GM18498 (cell line): ENCODE measurements around the gene MRPL58.
A peak's percentile ranks its signal among the peaks of the same experiment; 100 is the strongest.
"Not testable (repeated sequence)": the region's sequence is repeated elsewhere in the genome, so short reads cannot be mapped to it uniquely, and the experiment has no call there.

Source experiments
- ATAC-seq: cut with Tn5 transposase; IDR thresholded peaks from one replicate; pipeline ENCODE4 v1.9.1; 2021; ENCODE audit warnings: mild to moderate bottlenecking, moderate library complexity; ENCODE audit not compliant: unreplicated experiment

The MRPL58 gene

DNA sequence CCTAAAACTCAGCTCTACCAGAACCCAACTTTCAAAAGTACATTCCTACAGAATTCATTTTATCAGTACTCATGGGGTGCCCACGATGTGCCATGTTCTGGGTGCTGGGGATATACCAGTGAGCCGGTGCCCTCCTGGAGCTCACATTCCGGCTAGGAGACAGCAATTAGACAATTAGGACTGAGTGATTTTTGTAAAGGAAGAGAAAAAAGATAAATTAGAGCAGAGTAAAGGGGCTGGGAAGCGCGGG lies 449 bp upstream of the MRPL58 start:
- ATAC-seq: no peak

DNA sequence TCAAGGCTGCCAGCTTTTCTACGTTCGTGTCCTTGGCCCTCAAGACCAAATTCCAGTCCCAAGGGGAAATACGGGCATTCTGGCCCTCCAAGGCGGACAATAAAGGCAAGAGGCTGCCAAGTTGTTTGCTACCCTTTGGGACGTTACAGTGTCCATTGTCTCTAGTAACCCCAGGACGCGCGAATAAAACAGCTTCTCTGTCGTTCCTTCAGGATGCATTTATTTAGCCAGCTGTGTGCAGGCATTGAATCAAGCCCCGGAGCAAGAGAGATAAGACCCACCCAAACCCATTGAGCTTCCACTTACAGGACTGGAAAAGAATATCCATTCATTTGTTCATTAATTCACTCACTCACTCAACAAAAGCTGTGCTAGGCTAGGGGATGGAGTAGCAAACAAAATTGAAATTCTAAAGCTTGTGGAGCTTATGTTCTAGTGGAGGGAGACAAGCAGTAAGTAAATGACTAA lies 656 bp downstream of the MRPL58 start:
- no peak for ATAC-seq

DNA sequence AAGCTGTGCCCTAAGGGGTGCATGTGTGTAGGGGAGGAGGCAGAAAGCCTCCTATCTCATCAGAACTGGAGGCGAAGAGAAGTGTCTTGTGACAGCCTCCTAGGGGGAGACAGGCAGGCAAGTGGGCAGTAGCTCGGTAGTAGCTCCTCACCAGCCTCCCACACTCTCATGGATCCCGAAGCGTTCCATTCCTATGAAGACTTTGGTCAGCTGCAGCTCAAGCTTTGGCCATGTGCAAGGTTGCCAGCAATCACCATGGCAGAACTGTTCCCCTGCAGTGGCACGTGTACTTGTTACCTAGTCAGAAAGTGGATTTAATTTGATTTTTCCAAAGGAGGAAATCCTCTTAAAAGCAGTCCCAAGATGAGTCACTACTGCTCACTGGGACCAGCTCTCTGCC lies 6.7 kb downstream of the MRPL58 start:
- ATAC-seq: no peak

DNA sequence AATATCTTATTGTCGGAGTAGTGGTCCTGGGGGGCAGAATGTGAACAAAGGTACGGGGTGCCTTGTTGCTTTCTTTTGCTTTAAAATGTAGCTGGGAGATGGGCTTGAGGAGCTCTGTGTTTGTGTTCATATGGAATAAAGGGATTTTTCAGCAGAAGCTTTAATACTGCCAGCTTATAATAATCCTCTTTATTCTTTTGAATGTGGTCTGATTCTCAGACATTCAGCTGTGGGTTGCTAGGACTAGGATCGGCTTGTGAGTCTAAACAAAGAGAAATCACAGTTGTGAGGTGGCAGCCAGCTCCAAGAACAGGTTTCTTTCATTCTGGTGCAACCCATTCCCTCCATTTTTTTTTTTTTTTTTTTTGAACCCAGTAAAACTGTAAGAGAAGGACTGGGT lies 7.2 kb downstream of the MRPL58 start:
- ATAC-seq: no peak

DNA sequence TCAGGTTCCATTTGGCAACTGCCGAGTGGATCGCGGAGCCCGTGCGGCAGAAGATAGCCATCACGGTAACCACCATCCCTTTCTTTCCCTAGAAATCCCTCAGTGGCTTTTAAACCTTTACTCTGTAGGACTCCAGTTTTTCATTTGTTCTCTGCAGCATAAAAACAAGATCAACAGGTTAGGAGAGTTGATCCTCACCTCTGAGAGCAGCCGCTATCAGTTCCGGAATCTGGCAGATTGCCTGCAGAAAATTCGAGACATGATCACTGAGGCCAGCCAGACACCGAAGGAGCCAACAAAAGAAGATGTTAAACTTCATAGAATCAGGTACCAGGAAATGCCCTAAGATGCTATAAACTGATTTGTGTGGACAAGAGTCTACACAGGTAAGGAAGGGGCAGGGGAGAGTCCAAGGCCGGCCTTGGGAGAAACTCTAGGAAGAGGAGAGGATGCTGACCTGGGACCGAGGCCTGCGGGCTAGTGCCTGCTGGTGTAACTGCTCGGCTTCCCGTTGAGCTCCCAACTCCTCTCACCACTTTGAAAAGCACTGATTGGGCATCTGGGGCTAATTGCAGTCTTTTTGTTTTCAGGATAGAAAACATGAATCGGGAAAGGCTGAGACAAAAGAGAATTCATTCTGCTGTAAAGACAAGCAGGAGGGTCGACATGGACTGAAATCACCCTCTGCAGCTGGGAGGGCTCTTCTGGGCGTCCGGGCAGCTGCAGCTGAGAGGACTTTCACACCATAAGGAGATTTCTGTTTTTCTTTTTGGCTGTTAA lies 8.1 kb downstream of the MRPL58 start:
- no peak for ATAC-seq

DNA sequence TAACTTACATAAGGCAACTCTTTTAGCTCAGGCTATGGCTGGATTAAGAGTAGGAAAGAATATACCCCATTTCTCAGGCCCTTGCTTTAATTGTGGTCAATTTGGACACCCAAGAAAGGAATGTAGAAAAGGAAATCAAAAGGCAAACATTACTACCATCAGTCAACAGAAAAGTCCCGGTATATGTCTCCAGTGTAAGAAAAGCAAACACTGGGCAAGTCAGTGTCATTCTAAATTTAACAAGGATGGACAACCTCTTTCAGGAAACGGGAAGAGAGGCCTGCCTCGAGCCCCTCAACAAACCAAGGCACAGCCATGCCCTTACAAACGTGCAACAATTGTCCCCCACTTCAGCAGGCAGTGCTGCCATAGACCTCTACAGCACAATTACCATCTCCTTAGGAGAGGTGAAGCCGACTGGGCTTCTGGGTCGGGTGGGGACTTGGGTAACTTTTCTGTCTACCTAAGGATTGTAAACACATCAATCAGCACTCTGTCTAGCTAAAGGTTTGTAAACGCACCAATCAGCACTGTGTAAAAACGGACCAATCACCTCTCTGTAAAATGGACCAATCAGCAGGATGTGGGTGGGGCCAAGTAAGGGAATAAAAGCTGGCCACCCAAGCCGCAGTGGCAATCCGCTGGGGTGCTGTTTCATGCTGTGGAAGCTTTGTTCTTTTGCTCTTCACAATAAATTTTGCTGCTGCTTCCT lies 12.4 kb downstream of the MRPL58 start:
- ATAC-seq: no peak

DNA sequence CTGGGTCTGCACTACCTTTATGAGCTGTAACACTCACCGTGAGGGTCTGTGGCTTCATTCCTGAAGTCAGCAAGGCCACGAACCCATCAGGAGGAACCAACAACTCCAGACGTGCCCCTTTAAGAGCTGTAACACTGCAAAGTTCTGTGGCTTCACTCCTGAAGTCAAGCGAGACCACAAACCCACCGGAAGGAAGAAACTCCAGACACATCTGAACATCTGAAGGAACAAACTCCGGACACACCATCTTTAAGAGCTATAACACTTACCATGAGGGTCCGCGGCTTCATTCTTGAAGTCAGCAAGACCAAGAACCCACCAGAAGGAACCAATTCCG lies 12.9 kb downstream of the MRPL58 start:
- ATAC-seq: not testable (repeated sequence)

DNA sequence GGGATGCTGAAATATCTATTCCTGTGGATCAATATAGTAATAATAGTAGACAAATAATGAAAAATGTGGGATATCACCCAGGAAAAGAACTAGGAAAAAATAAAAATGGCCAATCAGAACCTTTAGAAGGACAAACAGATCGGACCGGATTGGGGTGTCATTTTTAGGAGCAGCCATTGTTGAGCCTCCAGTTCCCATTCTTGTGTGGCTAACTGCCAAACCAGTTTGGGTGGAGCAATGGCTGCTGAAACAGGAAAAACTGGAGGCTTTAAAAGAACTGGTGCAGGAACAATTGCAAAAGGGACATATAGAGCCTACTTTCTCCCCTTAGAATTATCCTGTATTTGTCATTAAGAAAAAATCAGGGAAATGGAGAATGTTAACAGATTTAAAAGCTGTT lies 14.2 kb downstream of the MRPL58 start:
- not testable (repeated sequence) for ATAC-seq

DNA sequence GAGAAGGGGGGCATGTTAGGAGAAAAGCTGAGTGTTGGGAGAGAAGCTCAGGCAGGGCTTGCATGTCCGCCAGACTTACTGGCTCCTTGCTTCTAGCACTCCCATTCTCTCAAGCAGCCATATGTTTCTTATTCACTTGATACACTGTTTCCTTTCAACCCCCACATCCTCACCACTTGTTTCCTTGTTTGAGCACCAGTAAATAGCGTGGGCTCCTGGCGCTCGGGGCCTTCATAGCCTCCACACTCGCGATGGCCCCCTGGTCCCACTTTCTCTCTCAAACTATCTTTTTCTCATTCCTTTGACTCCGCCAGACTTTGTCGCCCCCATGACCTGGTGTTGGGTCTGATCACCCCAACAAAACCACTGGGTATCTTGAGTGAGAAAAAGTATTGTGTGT lies 17.7 kb downstream of the MRPL58 start:
- ATAC-seq: no peak

DNA sequence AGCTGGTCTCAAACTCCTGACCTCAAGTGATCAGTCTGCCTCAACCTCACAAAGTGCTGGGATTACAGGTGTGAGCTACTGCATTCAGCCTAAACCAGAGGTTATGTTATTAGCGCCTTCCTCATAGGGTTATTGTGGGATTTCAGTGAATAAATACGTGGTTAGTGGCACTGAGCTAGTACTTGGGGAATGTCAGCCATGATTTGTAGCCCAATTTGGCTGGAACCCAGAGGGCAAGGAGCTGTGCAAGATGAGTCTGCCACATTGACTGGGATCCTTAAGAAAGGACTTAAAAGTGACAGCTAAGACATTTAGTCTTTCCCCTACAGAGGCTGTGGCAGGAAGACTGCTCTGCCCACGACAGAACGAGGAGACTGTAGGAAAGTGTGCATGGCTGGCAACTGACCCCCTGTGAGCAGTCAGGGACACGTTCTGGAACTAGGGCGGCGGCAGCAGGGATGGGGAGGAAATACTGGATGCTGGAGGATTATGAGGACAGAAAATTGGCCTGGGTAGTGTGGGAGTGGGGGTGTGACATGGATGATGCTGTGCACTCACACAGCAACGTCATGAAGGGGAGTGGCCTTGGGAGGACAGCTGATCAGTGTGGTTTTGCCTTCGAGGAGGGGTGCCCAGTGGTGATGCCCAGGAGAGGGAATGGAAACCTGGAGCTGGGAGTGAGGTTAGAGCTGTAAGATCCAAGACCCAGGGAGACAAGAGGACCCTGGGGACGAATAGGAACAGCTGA lies 19.7 kb downstream of the MRPL58 start:
- ATAC-seq: no peak

DNA sequence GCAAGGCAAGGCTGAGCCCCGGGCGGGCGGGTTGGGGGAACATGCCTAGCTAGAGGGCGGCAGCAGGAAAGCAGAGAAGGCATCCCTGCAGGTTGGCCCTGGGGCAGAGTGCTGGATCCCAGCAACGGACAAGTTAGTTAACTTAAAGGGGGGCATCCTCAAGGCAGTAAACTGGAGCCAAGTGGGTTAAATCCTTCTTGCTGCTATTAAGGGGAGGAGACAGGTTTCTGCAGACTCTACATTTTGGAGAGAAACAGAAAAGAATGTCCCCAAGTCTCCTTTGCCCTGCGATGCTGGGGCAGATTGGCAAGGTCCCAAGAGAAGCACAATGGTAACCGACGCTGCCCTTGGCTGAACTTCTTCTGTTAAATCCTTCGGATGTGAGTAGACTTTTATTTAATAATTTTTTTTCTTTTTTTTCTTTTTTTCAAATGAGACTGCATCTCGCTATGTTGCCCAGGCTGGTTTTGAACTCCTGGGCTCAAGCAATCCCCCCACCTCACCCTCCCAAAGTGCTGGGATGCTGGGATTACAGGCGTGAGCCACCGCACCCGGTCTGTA lies 20.3 kb downstream of the MRPL58 start:
- no peak for ATAC-seq

DNA sequence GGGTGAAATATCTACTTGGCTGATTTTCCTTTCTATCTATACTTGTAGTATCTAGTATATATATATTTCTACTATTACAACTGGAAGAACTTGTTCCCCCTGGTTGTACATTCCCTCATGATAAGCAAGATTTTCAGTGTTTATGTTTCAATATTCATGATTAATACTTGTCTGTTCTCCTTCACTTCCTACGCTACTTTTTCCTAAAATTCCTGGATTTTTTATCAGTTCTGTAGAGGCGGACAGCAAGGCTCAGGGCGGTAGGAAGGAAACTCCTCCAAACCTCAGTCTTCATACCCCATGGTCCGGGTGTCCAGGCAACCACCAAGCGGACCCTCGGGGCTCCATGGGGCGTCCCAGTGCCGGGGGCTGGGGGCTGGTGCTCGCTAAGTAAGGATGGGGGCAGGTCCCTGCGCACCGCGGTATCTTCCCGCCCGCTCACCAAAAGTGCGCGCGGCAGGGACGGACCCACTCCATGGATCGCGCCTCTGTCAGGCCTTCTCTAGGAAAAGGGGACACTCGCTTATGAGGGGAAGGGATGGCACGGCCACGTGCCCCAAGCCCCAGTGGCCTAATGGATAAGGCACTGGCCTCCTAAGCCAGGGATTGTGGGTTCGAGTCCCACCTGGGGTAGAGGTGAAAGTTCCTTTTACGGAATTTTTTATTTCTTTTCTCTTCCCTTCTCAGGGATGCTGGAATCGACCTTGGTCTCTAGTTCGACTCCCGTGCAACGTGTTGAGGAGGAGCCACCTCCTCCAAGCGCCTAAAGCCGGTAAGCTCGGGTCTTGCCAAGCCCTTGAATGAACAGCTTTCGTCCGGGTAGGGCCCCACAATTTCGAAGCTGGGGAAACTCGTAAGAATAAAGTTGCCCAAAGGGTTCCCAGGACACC lies 21.1 kb downstream of the MRPL58 start:
- peak; percentile 39 for ATAC-seq

DNA sequence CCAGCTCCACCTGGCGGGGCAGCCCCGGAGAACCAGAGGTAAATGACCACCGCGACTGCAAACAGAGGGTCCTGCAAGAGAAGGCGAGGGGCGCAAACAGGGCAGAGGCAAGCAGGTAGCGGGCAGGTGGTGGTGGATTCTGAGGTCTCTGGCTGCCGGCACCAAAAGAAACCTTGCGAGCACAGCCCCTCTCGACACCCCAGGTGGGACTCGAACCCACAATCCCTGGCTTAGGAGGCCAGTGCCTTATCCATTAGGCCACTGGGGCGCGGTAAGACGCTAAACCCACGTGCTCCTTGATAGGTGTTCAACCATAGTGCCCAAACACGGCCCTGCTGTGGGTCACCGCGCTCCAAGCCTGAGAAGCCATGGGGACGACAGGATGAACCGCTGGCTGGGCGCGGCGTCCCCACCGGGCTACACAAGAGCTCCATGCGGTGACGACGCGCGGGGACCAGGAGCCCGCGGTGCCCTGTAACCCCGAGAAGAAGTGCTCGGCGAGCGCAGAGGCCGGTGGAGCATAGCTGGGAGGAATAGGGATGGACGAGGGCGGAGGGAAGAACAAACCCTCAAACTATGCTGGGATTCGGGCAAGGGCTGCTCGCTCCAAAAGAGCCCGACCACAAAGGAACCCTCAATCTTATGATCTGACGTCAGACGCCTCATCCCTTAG lies 21.9 kb downstream of the MRPL58 start:
- peak; percentile 62 for ATAC-seq

DNA sequence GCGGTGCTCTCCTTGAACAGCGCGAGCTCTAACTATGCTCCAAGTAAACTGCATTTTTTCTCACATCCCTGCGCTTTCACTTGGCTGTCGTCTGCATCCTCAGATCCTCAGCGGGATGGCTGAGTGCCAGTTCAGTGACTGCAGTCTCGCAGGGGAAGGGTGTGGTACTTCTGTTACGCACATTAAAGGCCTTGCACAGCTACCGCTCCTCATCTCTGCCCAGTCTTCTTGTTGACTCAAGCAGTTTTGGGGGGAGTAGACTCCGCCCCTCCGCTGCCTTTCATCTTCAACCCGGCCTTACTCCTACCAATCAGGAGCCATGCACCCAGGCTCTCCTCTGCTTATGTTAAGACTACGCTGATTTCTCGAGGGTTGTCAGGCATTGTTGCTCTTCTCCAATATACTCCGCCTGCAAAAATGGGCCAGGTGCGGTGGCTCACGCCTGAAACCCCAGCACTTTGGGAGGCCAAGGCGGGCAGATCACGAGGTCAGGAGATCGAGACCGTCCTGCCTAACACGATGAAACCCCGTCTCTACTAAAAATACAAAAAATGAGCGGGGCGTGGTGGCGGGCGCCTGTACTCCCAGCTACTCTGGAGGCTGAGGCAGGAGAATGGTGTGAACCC lies 24.3 kb downstream of the MRPL58 start:
- no peak for ATAC-seq

DNA sequence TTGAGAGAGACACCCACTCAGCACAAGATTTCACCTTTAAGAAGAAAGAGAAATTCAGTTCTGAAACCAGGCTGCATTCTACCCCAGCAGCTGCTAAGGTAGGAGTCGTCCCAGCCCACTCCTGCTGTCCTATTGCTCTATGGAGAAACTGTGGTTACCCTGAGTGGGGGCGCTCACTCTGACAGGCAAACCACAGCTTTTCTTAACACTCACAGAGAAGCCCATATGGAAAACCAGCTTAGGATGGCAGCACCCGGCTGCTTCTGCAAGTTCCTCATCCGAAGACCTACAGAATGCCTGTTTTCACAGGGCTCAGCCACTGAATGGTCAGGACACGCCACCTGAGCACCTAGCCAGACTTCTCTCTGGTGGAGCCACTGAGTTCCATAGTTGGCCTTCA lies 26.8 kb downstream of the MRPL58 start:
- ATAC-seq: no peak

DNA sequence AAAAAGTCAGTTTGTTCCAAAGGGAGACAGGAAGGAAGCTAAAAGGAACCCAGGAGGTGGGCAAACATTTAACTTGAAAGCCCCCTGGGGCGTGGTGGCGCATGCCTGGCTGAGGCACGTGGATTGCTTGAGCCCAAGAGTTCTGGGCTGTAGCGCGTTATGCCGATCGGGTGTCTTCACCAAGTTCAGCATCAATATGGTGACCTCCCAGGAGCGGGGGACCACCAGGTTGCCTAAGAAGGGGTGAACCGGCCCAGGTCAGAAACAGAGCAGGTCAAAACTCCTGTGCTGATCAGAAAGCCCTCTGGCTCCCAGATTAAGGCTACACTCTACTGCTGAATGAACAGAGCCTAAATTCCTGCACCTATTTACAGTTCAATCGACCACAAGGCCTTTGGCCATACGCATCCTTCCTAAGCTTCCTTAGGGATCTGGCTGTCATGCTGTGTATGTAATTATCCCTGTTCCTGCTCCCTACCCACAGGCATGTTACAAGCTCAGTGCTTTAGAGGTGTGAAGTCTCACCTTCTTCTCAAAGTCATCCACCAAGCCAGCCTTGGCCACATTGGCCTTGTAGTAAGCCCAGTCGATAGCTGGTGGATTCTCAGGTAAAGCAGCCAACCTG lies 29.3 kb downstream of the MRPL58 start:
- ATAC-seq: no peak

DNA sequence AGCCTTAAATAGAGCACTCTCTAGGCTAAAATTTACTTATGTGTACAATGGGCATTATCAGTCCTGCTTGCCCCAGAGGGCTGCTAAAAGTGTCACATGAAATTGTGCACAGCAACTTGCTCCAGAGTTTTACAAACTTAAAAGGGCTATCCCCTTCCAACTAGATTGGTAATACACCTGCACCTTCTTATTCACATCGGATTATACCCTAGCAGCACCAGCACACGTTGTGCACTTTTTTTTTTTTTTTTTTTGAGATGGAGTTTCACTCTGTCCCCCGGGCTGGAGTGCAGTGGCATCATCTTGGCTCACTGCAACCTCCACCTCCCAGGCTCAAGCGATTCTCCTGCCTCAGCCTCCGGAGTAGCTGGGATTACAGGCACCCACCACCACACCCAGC lies 31.3 kb downstream of the MRPL58 start:
- ATAC-seq: not testable (repeated sequence)

DNA sequence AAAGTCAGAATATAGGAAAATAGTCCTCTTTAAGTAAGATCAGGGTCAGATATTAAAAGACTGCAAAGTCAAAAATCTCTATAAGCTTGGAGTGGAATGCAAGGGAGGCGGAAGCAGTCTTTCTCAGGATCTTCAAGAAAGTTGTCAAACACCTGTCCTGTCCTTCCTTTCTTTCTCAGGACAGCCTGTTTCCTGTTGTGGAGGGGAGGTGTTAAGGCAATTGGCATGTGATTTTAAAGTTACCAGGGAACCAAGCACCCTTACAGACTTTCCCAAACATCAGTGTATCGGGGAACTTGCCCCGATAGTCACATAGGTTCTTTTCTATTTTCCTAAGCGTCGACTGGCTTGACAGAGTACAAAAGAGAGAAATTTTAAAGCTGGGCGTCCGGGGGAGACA lies 32.2 kb downstream of the MRPL58 start:
- no peak for ATAC-seq

DNA sequence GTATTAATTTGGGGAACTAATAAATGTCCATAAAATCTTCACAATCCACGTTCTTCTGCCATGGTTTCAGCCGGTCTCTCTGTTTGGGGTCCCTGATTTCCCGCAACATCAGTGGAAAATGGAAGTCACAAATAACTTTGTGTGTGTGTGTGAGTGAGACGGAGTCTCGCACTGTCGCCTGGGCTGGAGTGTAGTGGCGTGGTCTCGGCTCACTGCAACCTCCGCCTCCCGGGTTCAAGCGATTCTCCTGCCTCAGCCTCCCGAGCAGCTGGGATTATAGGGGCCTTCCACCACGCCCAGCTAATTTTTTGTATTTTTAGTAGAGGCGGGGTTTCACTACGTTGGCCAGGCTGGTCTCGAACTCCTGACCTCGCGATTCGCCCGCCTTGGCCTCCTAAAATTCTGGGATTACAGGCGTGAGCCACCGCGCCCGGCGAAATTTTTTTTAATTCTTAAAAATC lies 33.5 kb downstream of the MRPL58 start:
- not testable (repeated sequence) for ATAC-seq
